CD4-positive, alpha-beta T cell (primary cell): ENCODE data around the gene ANKS1B. TPM values are rescaled to one million over a fixed set of nuclear protein-coding genes. Genes with fewer than 3 reads are reported as not detected.
"Not testable (repeated sequence)": the region's sequence is repeated elsewhere in the genome, so short reads cannot be mapped to it uniquely, and the experiment has no call there.

ENCODE experiments used
- ATAC-seq: fragments of 200-7000 bp; cut with Tn5 transposase; one replicate; pipeline ENCODE4 v1.10.0; 2022; ENCODE audit warnings: mild to moderate bottlenecking; ENCODE audit not compliant: poor library complexity
- CTCF ChIA-PET: fragments of 350-600 bp; sonication (Branson Sonifier 250); formaldehyde crosslinking; loops from one replicate; lab custom pipeline; 2021; ENCODE audit warnings: antibody characterized with exemption, inconsistent platforms; lab: Charles Lee
- POLR2A ChIA-PET: fragments of 350-600 bp; sonication (Branson Sonifier 250); formaldehyde crosslinking; loops from one replicate; lab custom pipeline; 2021; ENCODE audit warnings: antibody characterized with exemption, inconsistent platforms; lab: Charles Lee
- DNase-seq, 14 experiments: peaks; one replicate each; pipeline ENCODE4 v3.0.0-alpha.2; 2013 to 2020; ENCODE audit warnings: mixed read lengths in 2 of 14
- H3K27ac ChIP-seq, 2 donors: one replicate each; pipeline versions ENCODE4 v1.5.1 to v1.7.0; 2013; ENCODE audit warnings: low read length in 2 of 2, low read depth in 1 of 2, mild to moderate bottlenecking in 1 of 2
- H3K27me3 ChIP-seq, 2 experiments: 1 replicate in 1 of 2; 2 replicates in 1 of 2; pipeline versions ENCODE4 v1.6.1 to v1.7.0; 2013; ENCODE audit warnings: low read length in 2 of 2, control low read depth in 1 of 2, mild to moderate bottlenecking in 1 of 2, moderate library complexity in 1 of 2; ENCODE audit not compliant: insufficient read depth in 2 of 2, control insufficient read depth in 1 of 2
- H3K36me3 ChIP-seq: one replicate; pipeline ENCODE4 v1.6.1; 2013; ENCODE audit warnings: low read length, control low read depth; ENCODE audit not compliant: insufficient read depth
- H3K4me1 ChIP-seq: one replicate; pipeline ENCODE4 v1.6.1; 2013; ENCODE audit warnings: low read length, control low read depth; ENCODE audit not compliant: insufficient read depth
- H3K4me3 ChIP-seq: one replicate; pipeline ENCODE4 v1.5.1; 2013; ENCODE audit warnings: mild to moderate bottlenecking, low read length, moderate library complexity
- H3K9me3 ChIP-seq, 2 experiments: 1 replicate in 1 of 2; 2 replicates in 1 of 2; pipeline versions ENCODE4 v1.6.1 to v1.7.0; 2013; ENCODE audit warnings: low read length in 2 of 2, mild to moderate bottlenecking in 2 of 2, control low read depth in 1 of 2, moderate library complexity in 1 of 2; ENCODE audit not compliant: control insufficient read depth in 1 of 2, insufficient read depth in 1 of 2
- H3K27ac Mint-ChIP-seq: one replicate; pipeline ENCODE4 v1.8.0; 2020; ENCODE audit warnings: mixed read lengths
- H3K27me3 Mint-ChIP-seq: one replicate; pipeline ENCODE4 v1.8.0; 2021; ENCODE audit warnings: mixed read lengths
- H3K36me3 Mint-ChIP-seq: one replicate; pipeline ENCODE4 v1.8.0; 2021; ENCODE audit warnings: low read depth, mixed read lengths
- H3K4me1 Mint-ChIP-seq: one replicate; pipeline ENCODE4 v1.8.0; 2021; ENCODE audit warnings: low read depth, mixed read lengths
- H3K4me3 Mint-ChIP-seq: one replicate; pipeline ENCODE4 v1.8.0; 2020; ENCODE audit warnings: mild to moderate bottlenecking, mixed read lengths
- H3K9me3 Mint-ChIP-seq: one replicate; pipeline ENCODE4 v1.8.0; 2020; ENCODE audit warnings: mixed read lengths
- CTCF ChIP-seq: fragments of 200-600 bp; IDR thresholded peaks from one replicate; pipeline ENCODE4 v1.8.0; 2022; ENCODE audit warnings: antibody characterized with exemption, mild to moderate bottlenecking
- intact Hi-C, 2 experiments: fragments of 100-400 bp; cut with DNase I in 1 of 2; cut with micrococcal nuclease in 1 of 2; formaldehyde crosslinking; loops; one replicate each; pipeline versions ENCODE4 v1.15.1 to v1.9.0; 2023 to 2025; cut with DNase I, micrococcal nuclease
- total RNA-seq, 174 experiments: library from RNA in 2 of 174; stranded (reverse) in 2 of 174; gene quantifications; one replicate each; pipeline ENCODE4 v1.2.3 and lab custom pipeline; 2021 to 2026

ANKS1B gene
- total RNA-seq, 2 experiments from 2014 or later: 0.16 to 1.1 TPM

GRCh38 chr12:99722690-99723486, 261.8 kb downstream of the ANKS1B start:
- ChIA-PET POLR2A (no interaction called here), CTCF (no interaction called here)
- Mint-ChIP-seq H3K36me3 (no peaks in the 10 kb centered on the region), H3K27me3 (no peaks in the 10 kb centered on the region), H3K27ac (no peak overlapping the region), H3K4me3 (no peak overlapping the region), H3K9me3 (no peaks in the 10 kb centered on the region), H3K4me1 (no peaks in the 10 kb centered on the region)
- DNase-seq (peak in 1 of 14 experiments; percentile 3), ATAC-seq (no peak)
- H3K9me3 ChIP-seq: peaks cover 0 to 13% of the 10 kb centered on the region in 2 experiments
- H3K27me3 ChIP-seq: no peaks in the 10 kb centered on the region
- H3K4me1 ChIP-seq: no peaks in the 10 kb centered on the region
- no peak overlapping the region for H3K27ac ChIP-seq
- intact Hi-C loops: no loop called here
- no peaks in the 10 kb centered on the region for H3K36me3 ChIP-seq
- no peak overlapping the region for H3K4me3 ChIP-seq
- TF ChIP-seq CTCF: no peak

- Mint-ChIP-seq H3K4me1 (no peaks in the 10 kb centered on the region), H3K4me3 (no peak overlapping the region), H3K27me3 (no peaks in the 10 kb centered on the region), H3K36me3 (no peaks in the 10 kb centered on the region), H3K9me3 (no peaks in the 10 kb centered on the region), H3K27ac (no peak overlapping the region)
- no peak for DNase-seq
- TF ChIP-seq CTCF: no peak
- H3K36me3 ChIP-seq: no peaks in the 10 kb centered on the region
- no peak overlapping the region for H3K27ac ChIP-seq
- no peaks in the 10 kb centered on the region for H3K27me3 ChIP-seq
- H3K9me3 ChIP-seq: peaks cover 0 to 13% of the 10 kb centered on the region in 2 experiments
- no peak for ATAC-seq
- H3K4me3 ChIP-seq: no peak overlapping the region
- intact Hi-C loops: no loop called here
- H3K4me1 ChIP-seq: no peaks in the 10 kb centered on the region
- CTCF ChIA-PET: no interaction called here
- POLR2A ChIA-PET: no interaction called here
Observed at GRCh38 chr12:99721715-99722275, 262.9 kb downstream of the ANKS1B start.

GRCh38 chr12:99720083-99720465, 264.7 kb downstream of the ANKS1B start:
- intact Hi-C loops, CTCF ChIA-PET: not testable (repeated sequence)

GRCh38 chr12:99719411-99720082, 265.2 kb downstream of the ANKS1B start:
- H3K4me1 ChIP-seq, H3K27ac ChIP-seq, H3K4me3 ChIP-seq, H3K27ac Mint-ChIP-seq, H3K4me1 Mint-ChIP-seq, POLR2A ChIA-PET, DNase-seq, intact Hi-C loops, H3K4me3 Mint-ChIP-seq, ATAC-seq, H3K36me3 ChIP-seq, H3K36me3 Mint-ChIP-seq, H3K27me3 ChIP-seq, CTCF ChIA-PET, H3K9me3 Mint-ChIP-seq, H3K27me3 Mint-ChIP-seq: not testable (repeated sequence)
- H3K9me3 ChIP-seq: peaks cover 0 to 13% of the 10 kb centered on the region in 2 experiments

More at GRCh38 chr12:99720083-99720465, 264.7 kb downstream of the ANKS1B start:
- H3K4me3 Mint-ChIP-seq, H3K27ac Mint-ChIP-seq, H3K27me3 Mint-ChIP-seq, H3K4me1 ChIP-seq, H3K27ac ChIP-seq, H3K9me3 Mint-ChIP-seq, ATAC-seq, POLR2A ChIA-PET, H3K36me3 ChIP-seq, DNase-seq, H3K4me1 Mint-ChIP-seq, H3K27me3 ChIP-seq, H3K36me3 Mint-ChIP-seq, H3K4me3 ChIP-seq: not testable (repeated sequence)
- H3K9me3 ChIP-seq: peaks cover 0 to 13% of the 10 kb centered on the region in 2 experiments

- H3K36me3 ChIP-seq, H3K27ac Mint-ChIP-seq, H3K27ac ChIP-seq, H3K4me3 Mint-ChIP-seq, H3K27me3 ChIP-seq, POLR2A ChIA-PET, DNase-seq, H3K36me3 Mint-ChIP-seq, H3K9me3 Mint-ChIP-seq, H3K4me1 ChIP-seq, H3K9me3 ChIP-seq, H3K27me3 Mint-ChIP-seq, ATAC-seq, CTCF ChIA-PET, H3K4me3 ChIP-seq, H3K4me1 Mint-ChIP-seq, intact Hi-C loops: not testable (repeated sequence)
Observed at GRCh38 chr12:99715841-99716510, 268.8 kb downstream of the ANKS1B start.
